ENCODE measurements around the gene HOXB2. TPM values are rescaled to one million over a fixed set of nuclear protein-coding genes. Genes with fewer than 3 reads are reported as not detected.

Gene HOXB2
- total and polyA plus RNA-seq, 2 donors (not counting 1 experiment from before 2014, with no cell fraction given), result 6.1 to 9.2 TPM

- ATAC-seq (ENCODE audit: low read depth) (peak; percentile 65), DNase-seq (peak; percentile 84)
- Histone ChIP-seq H3K4me1 (ENCODE audit: control insufficient read depth in 2 of 2, insufficient read depth in 2 of 2, low read length in 2 of 2) (peaks cover 42 to 45% of the 10 kb centered on the region in 2 donors), H3K4me3 (ENCODE audit: control extremely low read depth in 1 of 5, extremely low read depth in 1 of 5, insufficient read depth in 1 of 5, low read depth in 2 of 5, low read length in 4 of 5) (peak overlapping the region; percentile 31 to 73 (median 52)), H3K9ac (ENCODE audit: low read length) (peak overlapping the region; percentile 70), H3K79me2 (ENCODE audit: control insufficient read depth, insufficient read depth, low read length) (no peaks in the 10 kb centered on the region), H2AFZ (ENCODE audit: insufficient read depth, low read depth, low read length, poor library complexity, severe bottlenecking) (peak overlapping the region; percentile 82), H3K36me3 (replicated peaks in 1 of 2; ENCODE audit: control extremely low read depth in 1 of 2, control insufficient read depth in 1 of 2, extremely low read depth in 1 of 2, insufficient read depth in 2 of 2, low read length in 1 of 2) (no peaks in the 10 kb centered on the region), H4K20me1 (ENCODE audit: control insufficient read depth, insufficient read depth, low read length, poor library complexity, severe bottlenecking) (no peaks in the 10 kb centered on the region), H3K4me2 (replicated peaks; ENCODE audit: low read depth, low read length, poor library complexity, severe bottlenecking) (peak overlapping the region; percentile 96), H3K9me3 (ENCODE audit: control extremely low read depth in 1 of 3, control insufficient read depth in 2 of 3, insufficient read depth in 1 of 3, low read length in 2 of 3) (peaks cover 0 to 11% (median 0%) of the 10 kb centered on the region in 3 donors), H3K27ac (ENCODE audit: low read length in 2 of 2) (peak overlapping the region; percentile 6 to 28), H3K27me3 (replicated peaks in 1 of 4; ENCODE audit: control extremely low read depth in 1 of 4, control insufficient read depth in 3 of 4, insufficient read depth in 4 of 4, low read length in 3 of 4) (peaks cover 0 to 67% (median 28%) of the 10 kb centered on the region in 4 experiments)
- TF ChIP-seq CTCF (IDR thresholded peaks at IDR 0.05) (peak; percentile 17), EZH2 (IDR thresholded peaks at IDR 0.05; ENCODE audit: borderline replicate concordance, insufficient read depth, low read depth, low read length, poor library complexity, severe bottlenecking) (no peak)
- ChIA-PET POLR2A (interaction anchor here (0.7 kb wide), 1 partner anchor 1712 kb away, joined by 4 read pairs; no protein-coding TSS in a partner anchor), CTCF (interaction anchor here (0.6 to 0.9 kb wide), 2 partner anchors 50 to 75 kb away, joined by 3 read pairs; no protein-coding TSS in a partner anchor)
- Mint-ChIP-seq H3K4me3 (peak overlapping the region; percentile 94), H3K27ac (peak overlapping the region; percentile 90), H3K27me3 (peaks cover 53% of the 10 kb centered on the region), H3K9me3 (ENCODE audit: insufficient read depth) (no peaks in the 10 kb centered on the region), H3K4me1 (peaks cover 31% of the 10 kb centered on the region)
- intact Hi-C loops (cut with micrococcal nuclease), result loop anchor here (10.0 kb wide), 1 partner anchor 48 kb away; no protein-coding TSS in a partner anchor
- under 1% methylated on average over 72 of the region's 72 CpGs for WGBS (ENCODE audit: insufficient coverage)
Observed at GRCh38 chr17:48543107-48543853, 1.6 kb downstream of the HOXB2 start.

GRCh38 chr17:48542698-48543106 is 2.2 kb downstream of the HOXB2 start:
- no peaks in the 10 kb centered on the region for H3K36me3 ChIP-seq (replicated peaks in 1 of 2; ENCODE audit: control extremely low read depth in 1 of 2, control insufficient read depth in 1 of 2, extremely low read depth in 1 of 2, insufficient read depth in 2 of 2, low read length in 1 of 2)
- TF ChIP-seq EZH2 (IDR thresholded peaks at IDR 0.05; ENCODE audit: borderline replicate concordance, insufficient read depth, low read depth, low read length, poor library complexity, severe bottlenecking) (no peak), CTCF (IDR thresholded peaks at IDR 0.05) (no peak)
- H3K4me1 ChIP-seq (ENCODE audit: control insufficient read depth in 2 of 2, insufficient read depth in 2 of 2, low read length in 2 of 2), result peaks cover 36 to 39% of the 10 kb centered on the region in 2 donors
- DNase-seq (no peak), ATAC-seq (ENCODE audit: low read depth) (no peak)
- H3K79me2 ChIP-seq (ENCODE audit: control insufficient read depth, insufficient read depth, low read length), result no peaks in the 10 kb centered on the region
- H3K4me2 ChIP-seq (replicated peaks; ENCODE audit: low read depth, low read length, poor library complexity, severe bottlenecking), result peak overlapping the region; percentile 96
- no peaks in the 10 kb centered on the region for H3K9me3 Mint-ChIP-seq (ENCODE audit: insufficient read depth)
- H3K4me3 Mint-ChIP-seq, result peak overlapping the region; percentile 94
- peak overlapping the region; percentile 6 to 16 for H3K27ac ChIP-seq (ENCODE audit: low read length in 2 of 2)
- H3K27me3 Mint-ChIP-seq, result peaks cover 51% of the 10 kb centered on the region
- ChIA-PET CTCF (interaction anchor here (0.9 kb wide), 1 partner anchor 50 kb away, joined by 3 read pairs; no protein-coding TSS in a partner anchor), POLR2A (no interaction called here)
- H3K4me1 Mint-ChIP-seq, result peaks cover 28% of the 10 kb centered on the region
- peak overlapping the region; percentile 90 for H3K27ac Mint-ChIP-seq
- H3K9ac ChIP-seq (ENCODE audit: low read length), result peak overlapping the region; percentile 70
- no peaks in the 10 kb centered on the region for H4K20me1 ChIP-seq (ENCODE audit: control insufficient read depth, insufficient read depth, low read length, poor library complexity, severe bottlenecking)
- intact Hi-C loops (cut with micrococcal nuclease), result loop anchor here (10.0 kb wide), 1 partner anchor 48 kb away; no protein-coding TSS in a partner anchor
- H3K27me3 ChIP-seq (replicated peaks in 1 of 4; ENCODE audit: control extremely low read depth in 1 of 4, control insufficient read depth in 3 of 4, insufficient read depth in 4 of 4, low read length in 3 of 4), result peaks cover 0 to 66% (median 26%) of the 10 kb centered on the region in 4 experiments
- WGBS (ENCODE audit: insufficient coverage), result 3% methylated on average over 9 of the region's 12 CpGs
- H2AFZ ChIP-seq (ENCODE audit: insufficient read depth, low read depth, low read length, poor library complexity, severe bottlenecking), result peak overlapping the region; percentile 82
- H3K9me3 ChIP-seq (ENCODE audit: control extremely low read depth in 1 of 3, control insufficient read depth in 2 of 3, insufficient read depth in 1 of 3, low read length in 2 of 3), result peaks cover 0 to 11% (median 0%) of the 10 kb centered on the region in 3 donors
- peak overlapping the region; percentile 31 to 73 (median 64) for H3K4me3 ChIP-seq (ENCODE audit: control extremely low read depth in 1 of 5, extremely low read depth in 1 of 5, insufficient read depth in 1 of 5, low read depth in 2 of 5, low read length in 4 of 5)
